ENCODE measurements around the gene MMP14. TPM values are rescaled to one million over a fixed set of nuclear protein-coding genes. Genes with fewer than 3 reads are reported as not detected.

Gene MMP14
- total RNA-seq, 2 experiments from 2014 or later: 1.9 to 3.1 TPM

DNA sequence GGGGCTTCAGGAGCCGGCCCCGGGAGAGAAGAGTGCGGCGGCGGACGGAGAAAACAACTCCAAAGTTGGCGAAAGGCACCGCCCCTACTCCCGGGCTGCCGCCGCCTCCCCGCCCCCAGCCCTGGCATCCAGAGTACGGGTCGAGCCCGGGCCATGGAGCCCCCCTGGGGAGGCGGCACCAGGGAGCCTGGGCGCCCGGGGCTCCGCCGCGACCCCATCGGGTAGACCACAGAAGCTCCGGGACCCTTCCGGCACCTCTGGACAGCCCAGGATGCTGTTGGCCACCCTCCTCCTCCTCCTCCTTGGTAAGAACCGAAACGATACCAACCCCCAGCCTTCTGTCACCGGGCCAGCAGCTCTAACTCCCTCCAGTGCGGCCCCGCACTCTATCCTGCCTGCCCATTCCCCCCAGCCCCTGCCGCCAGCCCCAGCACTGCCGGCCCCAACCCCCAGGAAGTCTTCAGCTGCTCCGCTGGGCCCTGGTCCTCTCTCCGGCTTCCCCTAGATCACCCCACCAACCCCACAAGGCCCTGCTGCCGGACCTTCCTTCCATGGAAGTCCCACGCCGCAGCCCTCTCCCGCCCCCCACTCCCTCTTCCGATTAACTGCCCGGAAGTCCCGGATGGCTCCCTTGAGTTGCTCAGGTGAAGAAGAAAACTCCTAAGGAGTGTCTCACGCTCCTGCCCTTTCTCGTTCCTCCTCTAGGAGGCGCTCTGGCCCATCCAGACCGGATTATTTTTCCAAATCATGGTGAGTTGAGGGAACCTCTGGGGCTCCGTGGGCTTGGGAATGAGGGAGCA is 35.8 kb downstream of the MMP14 start:
- H3K27ac Mint-ChIP-seq: peak overlapping the region; percentile 79
- DNase-seq: peak; percentile 78
- H3K4me3 Mint-ChIP-seq: peak overlapping the region; percentile 93
- H3K36me3 Mint-ChIP-seq (ENCODE audit: low read depth): peaks cover 11% of the 10 kb centered on the region
- intact Hi-C loops (cut with micrococcal nuclease): loop anchor here (5.0 kb wide), 1 partner anchor 45 kb away; the partner anchor contains the start of gene RBM23
- no peaks in the 10 kb centered on the region for H3K27me3 Mint-ChIP-seq
- CTCF ChIA-PET: interaction anchor here (0.5 to 6.2 kb wide), 38 partner anchors 11 to 1232 kb away, joined by 3 to 187 read pairs (median 4); partner anchors contain the start of genes HAUS4, OXA1L, PRMT5 and RBM23
- ATAC-seq: peak; percentile 22
- H3K4me1 Mint-ChIP-seq (ENCODE audit: low read depth): peaks cover 25% of the 10 kb centered on the region
- TF ChIP-seq, protein P1, sequence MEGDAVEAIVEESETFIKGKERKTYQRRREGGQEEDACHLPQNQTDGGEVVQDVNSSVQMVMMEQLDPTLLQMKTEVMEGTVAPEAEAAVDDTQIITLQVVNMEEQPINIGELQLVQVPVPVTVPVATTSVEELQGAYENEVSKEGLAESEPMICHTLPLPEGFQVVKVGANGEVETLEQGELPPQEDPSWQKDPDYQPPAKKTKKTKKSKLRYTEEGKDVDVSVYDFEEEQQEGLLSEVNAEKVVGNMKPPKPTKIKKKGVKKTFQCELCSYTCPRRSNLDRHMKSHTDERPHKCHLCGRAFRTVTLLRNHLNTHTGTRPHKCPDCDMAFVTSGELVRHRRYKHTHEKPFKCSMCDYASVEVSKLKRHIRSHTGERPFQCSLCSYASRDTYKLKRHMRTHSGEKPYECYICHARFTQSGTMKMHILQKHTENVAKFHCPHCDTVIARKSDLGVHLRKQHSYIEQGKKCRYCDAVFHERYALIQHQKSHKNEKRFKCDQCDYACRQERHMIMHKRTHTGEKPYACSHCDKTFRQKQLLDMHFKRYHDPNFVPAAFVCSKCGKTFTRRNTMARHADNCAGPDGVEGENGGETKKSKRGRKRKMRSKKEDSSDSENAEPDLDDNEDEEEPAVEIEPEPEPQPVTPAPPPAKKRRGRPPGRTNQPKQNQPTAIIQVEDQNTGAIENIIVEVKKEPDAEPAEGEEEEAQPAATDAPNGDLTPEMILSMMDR (IDR thresholded peaks at IDR 0.05): peak; percentile 91
- POLR2A ChIA-PET: interaction anchor here (0.6 to 4.2 kb wide), 13 partner anchors 11 to 316 kb away, joined by 3 to 16 read pairs (median 5); partner anchors contain the start of genes DAD1, HAUS4, PRMT5 and RBM23
- H3K9me3 Mint-ChIP-seq: no peaks in the 10 kb centered on the region

DNA sequence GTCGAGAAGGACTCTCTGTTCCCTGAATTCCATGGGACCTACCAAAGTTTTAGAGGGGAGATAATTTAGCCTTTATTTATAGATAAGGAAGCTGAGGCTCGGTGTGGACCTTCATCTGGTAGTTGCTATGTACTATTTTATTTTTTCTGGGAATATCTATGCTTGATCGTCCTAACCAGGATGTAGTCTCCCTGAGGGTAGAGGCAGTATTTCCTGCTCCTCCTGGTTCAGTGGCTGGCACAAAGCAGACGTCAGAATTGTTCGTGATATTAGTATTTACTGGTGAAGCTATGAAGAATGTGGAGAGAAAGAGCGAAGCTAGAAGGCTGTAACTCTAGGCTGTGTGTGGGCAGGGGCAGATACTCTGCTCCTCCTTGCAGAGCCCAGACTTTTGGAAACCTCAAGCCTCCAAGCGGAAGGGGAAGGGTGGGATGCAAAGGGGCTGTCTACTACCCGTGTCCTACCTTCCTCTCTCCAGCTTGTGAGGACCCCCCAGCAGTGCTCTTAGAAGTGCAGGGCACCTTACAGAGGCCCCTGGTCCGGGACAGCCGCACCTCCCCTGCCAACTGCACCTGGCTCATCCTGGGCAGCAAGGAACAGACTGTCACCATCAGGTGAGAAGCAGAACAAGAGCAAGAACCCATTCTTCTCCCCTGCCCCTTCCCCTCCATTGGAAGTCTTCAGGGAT is 36.6 kb downstream of the MMP14 start:
- CTCF ChIA-PET: interaction anchor here (0.5 to 6.2 kb wide), 37 partner anchors 12 to 470 kb away, joined by 3 to 187 read pairs (median 5); partner anchors contain the start of genes HAUS4, OXA1L, PRMT5 and RBM23
- Mint-ChIP-seq H3K4me1 (ENCODE audit: low read depth) (peaks cover 25% of the 10 kb centered on the region), H3K27me3 (no peaks in the 10 kb centered on the region), H3K27ac (peak overlapping the region; percentile 79), H3K4me3 (peak overlapping the region; percentile 93), H3K36me3 (ENCODE audit: low read depth) (peaks cover 11% of the 10 kb centered on the region), H3K9me3 (no peaks in the 10 kb centered on the region)
- ATAC-seq: no peak
- TF ChIP-seq, protein P1 (IDR thresholded peaks at IDR 0.05): peak; percentile 28
- intact Hi-C loops (cut with micrococcal nuclease): loop anchor here (5.0 kb wide), 1 partner anchor 44 kb away; the partner anchor contains the start of gene RBM23
- DNase-seq: no peak
- POLR2A ChIA-PET: interaction anchor here (0.6 to 4.2 kb wide), 8 partner anchors 11 to 317 kb away, joined by 3 to 16 read pairs (median 5); partner anchors contain the start of genes DAD1, RBM23 and REM2

DNA sequence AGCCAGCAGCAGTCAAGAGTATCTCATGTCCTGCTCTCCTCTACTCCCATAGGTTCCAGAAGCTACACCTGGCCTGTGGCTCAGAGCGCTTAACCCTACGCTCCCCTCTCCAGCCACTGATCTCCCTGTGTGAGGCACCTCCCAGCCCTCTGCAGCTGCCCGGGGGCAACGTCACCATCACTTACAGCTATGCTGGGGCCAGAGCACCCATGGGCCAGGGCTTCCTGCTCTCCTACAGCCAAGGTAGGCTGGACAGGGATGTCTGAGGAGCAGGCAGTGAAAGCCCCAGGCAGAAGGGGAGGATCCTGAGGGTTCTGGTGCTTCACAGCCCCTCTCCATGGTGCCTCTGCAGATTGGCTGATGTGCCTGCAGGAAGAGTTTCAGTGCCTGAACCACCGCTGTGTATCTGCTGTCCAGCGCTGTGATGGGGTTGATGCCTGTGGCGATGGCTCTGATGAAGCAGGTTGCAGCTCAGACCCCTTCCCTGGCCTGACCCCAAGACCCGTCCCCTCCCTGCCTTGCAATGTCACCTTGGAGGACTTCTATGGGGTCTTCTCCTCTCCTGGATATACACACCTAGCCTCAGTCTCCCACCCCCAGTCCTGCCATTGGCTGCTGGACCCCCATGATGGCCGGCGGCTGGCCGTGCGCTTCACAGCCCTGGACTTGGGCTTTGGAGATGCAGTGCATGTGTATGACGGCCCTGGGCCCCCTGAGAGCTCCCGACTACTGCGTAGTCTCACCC is 38.8 kb downstream of the MMP14 start:
- Mint-ChIP-seq H3K27me3 (no peaks in the 10 kb centered on the region), H3K9me3 (no peaks in the 10 kb centered on the region), H3K4me1 (ENCODE audit: low read depth) (peaks cover 25% of the 10 kb centered on the region), H3K4me3 (no peak overlapping the region), H3K27ac (no peak overlapping the region), H3K36me3 (ENCODE audit: low read depth) (peaks cover 11% of the 10 kb centered on the region)
- CTCF ChIA-PET: interaction anchor here (0.9 to 6.2 kb wide), 4 partner anchors 11 to 51 kb away, joined by 3 to 187 read pairs (median 24); partner anchors contain the start of gene REM2
- intact Hi-C loops (cut with micrococcal nuclease): no loop called here
- POLR2A ChIA-PET: interaction anchor here (0.6 kb wide), 1 partner anchor 53 kb away, joined by 3 read pairs; no protein-coding TSS in a partner anchor
- ATAC-seq: no peak
- no peak for DNase-seq
- TF ChIP-seq, protein P1 (IDR thresholded peaks at IDR 0.05): no peak

DNA sequence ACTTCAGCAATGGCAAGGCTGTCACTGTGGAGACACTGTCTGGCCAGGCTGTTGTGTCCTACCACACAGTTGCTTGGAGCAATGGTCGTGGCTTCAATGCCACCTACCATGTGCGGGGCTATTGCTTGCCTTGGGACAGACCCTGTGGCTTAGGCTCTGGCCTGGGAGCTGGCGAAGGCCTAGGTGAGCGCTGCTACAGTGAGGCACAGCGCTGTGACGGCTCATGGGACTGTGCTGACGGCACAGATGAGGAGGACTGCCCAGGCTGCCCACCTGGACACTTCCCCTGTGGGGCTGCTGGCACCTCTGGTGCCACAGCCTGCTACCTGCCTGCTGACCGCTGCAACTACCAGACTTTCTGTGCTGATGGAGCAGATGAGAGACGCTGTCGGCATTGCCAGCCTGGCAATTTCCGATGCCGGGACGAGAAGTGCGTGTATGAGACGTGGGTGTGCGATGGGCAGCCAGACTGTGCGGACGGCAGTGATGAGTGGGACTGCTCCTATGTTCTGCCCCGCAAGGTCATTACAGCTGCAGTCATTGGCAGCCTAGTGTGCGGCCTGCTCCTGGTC is 39.4 kb downstream of the MMP14 start:
- Mint-ChIP-seq H3K9me3 (no peaks in the 10 kb centered on the region), H3K4me1 (ENCODE audit: low read depth) (peaks cover 19% of the 10 kb centered on the region), H3K27me3 (no peaks in the 10 kb centered on the region), H3K4me3 (no peak overlapping the region), H3K36me3 (ENCODE audit: low read depth) (peaks cover 11% of the 10 kb centered on the region), H3K27ac (no peak overlapping the region)
- DNase-seq (no peak), ATAC-seq (no peak)
- ChIA-PET CTCF (interaction anchor here (1.4 kb wide), 1 partner anchor 11 kb away, joined by 4 read pairs; no protein-coding TSS in a partner anchor), POLR2A (interaction anchor here (0.6 to 0.9 kb wide), 2 partner anchors 10 to 54 kb away, joined by 3 read pairs; no protein-coding TSS in a partner anchor)
- TF ChIP-seq, protein P1 (IDR thresholded peaks at IDR 0.05): no peak
- intact Hi-C loops (cut with micrococcal nuclease): no loop called here
